Embryonic facial prominence (tissue), 1 donor: ENCODE results near the gene PKP4.

Experiments used
- DNase-seq: peaks from one replicate; pipeline ENCODE4 v3.0.0-alpha.2; 2016; ENCODE audit errors: extremely low spot score

PKP4 gene

DNA sequence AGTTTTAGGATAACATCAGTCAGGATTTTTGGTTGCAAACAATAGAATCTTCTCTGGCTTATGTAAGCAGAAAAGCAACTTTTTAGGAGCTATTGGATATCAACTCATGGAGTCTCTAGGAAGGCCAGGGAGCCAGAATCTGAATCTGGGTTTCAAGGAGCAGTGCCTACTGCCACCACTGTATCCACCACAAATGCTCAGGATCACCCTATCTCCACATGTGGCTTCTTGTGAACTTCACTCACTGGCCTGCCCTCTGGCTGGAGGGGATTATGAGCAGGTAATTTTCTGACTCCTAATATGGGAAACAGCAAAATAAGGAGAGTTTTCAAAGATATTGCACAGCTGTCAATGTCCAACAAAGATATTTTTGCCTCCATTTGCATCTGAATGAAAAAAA is 142.9 kb downstream of the PKP4 start:
- DNase-seq: no peak

DNA sequence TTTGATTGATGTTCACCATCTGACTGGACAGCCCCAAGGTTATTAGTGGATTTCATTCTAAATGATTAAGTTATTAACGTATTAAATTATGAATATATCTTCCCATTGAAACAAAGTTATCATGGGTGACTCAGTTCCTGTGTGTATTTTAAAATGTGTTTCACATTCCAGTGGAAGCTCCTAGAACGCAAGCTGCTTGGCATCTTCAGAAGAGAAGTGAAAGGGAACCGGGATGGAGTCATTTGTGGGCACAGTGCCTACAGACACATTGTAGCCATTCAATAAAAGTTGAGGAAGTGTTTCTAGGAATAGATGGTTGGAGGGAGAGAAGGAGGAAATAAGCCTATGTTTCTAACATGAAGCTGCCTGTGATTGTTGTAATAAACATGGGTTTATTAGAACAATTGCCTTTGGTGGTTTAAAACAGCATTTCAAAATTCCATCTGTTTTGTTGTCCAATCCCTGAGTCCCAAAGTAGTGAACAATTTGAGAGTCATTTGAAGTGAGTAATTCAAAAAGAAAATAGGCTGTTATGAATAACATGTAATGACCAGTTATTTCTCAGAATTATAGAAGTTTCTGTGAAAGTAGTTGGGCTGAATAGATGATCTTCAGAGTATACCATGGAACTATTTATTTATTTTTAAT is 143.5 kb downstream of the PKP4 start:
- no peak for DNase-seq

DNA sequence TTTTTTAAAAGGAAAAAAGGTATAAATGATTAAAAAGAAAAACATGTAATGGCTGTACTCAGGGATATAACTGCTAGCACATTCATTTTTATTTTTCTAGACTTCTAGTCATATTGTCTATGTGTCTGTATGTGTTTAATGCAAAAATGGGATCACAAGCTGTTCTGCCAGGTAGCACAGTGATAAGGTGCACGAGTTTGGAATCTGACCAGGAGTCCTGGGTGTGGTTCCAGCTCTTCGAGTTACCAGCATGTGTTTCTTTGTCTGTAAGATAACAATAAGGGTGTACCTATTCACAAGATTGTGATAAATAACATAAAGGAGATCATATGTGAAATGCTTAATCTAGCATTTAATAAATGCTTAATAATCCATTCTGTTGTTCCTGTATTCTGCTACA is 145.3 kb downstream of the PKP4 start:
- DNase-seq: no peak

DNA sequence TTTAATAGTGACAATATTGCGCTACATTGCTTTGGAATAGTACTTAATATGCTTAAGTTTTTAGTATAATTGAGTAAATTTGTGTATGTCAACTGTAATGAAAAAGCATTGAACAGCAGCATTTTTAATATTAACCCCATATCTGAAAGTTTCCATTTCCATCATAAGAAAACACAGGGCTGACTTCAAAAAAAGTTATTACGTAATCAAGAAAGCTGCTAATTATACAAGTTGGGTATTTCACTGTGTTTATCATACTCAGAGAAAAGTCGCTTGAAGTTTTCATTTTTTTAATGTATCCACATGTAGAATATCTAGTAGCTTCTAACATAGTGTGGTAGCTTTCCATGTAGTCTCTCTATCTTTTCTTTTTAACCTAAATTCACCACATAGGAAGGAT is 146.5 kb downstream of the PKP4 start:
- DNase-seq: no peak

- DNase-seq: no peak
Observed at GRCh38 chr2:158603986-158604385, 147.2 kb downstream of the PKP4 start.

GRCh38 chr2:158610059-158610458 is 153.3 kb downstream of the PKP4 start:
- DNase-seq: no peak

DNA sequence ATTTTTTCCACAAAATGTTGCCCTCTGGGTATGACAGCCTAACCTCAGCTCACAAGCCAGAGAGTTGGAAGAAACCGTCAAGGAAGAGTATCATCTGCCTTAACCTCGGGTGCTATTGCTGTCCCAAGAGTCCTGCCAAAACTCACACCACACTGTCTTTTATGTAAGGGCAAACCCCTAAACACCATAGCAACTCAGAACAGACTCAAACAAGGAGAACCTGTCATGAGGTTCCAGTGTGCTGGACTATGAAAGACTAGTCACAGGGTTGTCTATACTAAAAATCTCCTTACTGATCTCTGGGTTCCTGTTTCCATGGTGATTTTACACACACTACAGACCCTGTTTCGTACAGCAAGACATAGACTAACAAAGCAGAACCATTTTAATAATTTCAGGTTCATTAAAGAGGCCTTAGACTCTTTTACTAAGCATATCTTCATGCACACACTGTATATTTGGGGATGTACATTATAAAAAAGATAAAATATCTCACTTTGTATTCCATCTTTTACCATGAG is 159.8 kb downstream of the PKP4 start:
- DNase-seq: no peak

DNA sequence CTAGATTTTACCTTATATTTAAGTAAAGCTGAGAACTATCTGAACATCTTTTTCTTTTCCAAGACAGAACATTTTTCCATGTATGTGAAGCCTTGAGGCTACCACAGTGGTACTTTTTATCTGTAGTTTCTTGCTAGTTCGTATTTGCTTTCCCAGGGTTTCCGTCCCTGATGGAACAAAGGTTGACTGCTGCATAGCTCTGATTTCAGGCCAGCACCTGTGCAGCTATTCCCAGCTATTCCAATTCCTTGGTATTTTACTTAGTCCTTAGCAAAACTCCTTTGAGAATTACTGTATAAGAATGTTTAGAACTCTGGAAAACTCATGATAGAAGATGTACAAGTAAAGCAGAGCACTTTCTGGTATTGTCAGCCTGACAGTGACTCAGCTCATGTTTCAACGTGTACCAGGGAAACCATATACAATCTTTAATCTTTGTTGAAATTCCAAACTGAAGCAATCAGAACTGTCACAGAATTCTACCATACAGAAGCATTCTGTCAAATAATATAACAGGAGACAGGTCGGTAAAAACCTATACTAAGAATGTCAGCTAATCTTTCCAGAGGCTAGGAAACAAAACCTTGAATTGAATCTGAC is 162.2 kb downstream of the PKP4 start:
- no peak for DNase-seq

DNA sequence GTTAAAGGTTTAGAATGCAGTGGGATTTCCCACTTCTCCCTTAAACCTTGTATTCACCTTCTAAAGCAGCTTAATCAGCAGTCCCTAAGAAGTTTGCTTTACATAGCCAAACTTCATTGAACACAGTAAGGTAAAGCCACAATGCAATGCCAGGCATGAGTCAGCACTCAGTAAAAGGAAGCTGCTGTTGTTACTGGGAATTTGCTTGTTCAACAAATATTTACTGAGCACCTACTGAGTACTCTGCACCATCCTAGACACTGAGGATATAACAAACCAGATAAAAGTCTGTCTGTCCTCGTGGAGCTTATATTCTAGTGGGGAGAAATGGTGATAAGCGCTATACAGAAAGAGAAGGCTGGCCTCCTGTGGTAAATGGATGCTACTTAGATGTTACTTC is 162.7 kb downstream of the PKP4 start:
- DNase-seq: no peak

DNA sequence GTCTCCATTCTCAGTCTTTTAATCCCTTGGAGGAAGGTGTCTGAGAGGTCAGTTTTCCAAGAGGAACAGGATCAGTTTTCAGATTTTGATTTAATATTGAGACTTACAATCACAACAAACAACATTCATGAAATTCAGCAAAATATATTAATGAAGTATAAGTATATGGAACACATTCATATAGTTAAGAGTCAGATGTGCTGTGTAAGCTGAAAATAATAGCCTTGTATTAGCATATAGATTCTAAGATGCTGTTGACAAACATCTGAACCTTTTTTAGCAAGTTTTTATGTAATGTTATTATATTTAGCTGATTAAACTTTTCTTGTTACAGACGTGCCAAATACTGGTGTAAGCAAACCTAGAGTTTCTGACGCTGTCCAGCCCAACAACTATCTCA is 163.9 kb downstream of the PKP4 start:
- no peak for DNase-seq

DNA sequence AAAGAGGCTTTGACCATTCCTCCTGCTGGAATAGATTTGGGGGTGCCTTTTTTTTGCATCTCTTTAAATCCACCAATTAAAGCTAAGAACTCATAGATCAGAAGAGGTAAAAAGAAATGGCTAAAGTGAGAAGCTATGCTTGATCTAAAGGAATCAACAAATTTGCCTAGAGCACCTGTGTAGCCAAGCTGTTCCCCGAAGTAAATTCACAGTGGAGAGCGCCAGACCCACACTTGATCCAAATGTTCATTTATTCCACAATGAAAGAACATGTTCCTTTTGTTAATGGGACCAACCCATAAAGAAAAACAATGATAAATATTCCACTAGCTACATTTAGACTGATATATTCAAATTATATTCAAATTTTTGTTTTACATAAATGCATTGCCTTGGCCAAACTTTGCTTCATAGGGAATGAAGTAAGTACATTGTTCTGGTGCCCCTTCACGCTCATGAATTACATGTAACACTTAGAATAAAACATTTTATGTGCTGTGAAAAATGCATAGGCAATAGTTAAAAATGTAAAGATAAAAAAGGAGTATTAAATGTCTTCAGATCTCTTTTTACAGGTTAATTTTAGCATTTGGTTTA is 167.4 kb downstream of the PKP4 start:
- no peak for DNase-seq

- no peak for DNase-seq
Observed at GRCh38 chr2:158624961-158625360, 168.2 kb downstream of the PKP4 start.

GRCh38 chr2:158629116-158629515 is 172.4 kb downstream of the PKP4 start:
- no peak for DNase-seq

DNA sequence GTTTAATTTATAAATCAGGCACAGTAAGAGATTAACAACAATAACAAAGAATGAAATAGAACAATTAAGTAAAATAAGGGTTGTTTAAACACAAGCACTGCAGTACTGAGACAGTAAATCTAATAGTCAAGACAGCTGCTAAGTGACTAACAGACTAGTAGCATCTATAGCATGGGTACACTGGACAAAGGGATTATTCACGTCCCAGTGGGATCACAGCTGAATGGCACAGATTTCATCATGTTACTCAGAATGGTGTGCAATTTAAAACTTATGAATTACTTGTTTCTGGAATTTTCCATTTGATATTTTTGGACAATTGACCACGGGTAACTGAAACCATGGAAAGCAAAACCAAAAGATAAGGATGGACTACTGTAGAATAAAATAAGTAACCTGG is 176.5 kb downstream of the PKP4 start:
- DNase-seq: no peak

DNA sequence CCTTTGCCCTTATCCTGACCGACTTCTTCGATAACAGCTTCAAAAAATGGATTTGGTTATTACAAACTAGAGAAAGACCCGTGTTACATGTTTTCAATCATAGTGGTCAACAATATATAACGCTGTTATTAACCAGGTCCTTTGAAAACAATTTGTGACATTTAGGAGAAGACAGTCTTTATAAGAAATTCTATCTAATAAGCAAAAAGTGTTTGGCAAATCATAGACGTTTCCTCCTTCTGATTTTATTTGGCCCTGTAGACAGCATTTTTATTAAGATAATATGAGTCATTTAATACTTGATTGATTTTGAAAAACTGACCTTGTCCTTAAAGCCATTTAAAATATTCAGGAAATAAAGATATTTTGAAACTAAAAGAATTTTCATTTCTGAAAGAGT is 177.9 kb downstream of the PKP4 start:
- DNase-seq: no peak

GRCh38 chr2:158635961-158636601 is 179.3 kb downstream of the PKP4 start:
- DNase-seq: no peak

GRCh38 chr2:158637357-158637756 is 180.6 kb downstream of the PKP4 start:
- no peak for DNase-seq

GRCh38 chr2:158644139-158644538 is 187.4 kb downstream of the PKP4 start:
- no peak for DNase-seq

DNA sequence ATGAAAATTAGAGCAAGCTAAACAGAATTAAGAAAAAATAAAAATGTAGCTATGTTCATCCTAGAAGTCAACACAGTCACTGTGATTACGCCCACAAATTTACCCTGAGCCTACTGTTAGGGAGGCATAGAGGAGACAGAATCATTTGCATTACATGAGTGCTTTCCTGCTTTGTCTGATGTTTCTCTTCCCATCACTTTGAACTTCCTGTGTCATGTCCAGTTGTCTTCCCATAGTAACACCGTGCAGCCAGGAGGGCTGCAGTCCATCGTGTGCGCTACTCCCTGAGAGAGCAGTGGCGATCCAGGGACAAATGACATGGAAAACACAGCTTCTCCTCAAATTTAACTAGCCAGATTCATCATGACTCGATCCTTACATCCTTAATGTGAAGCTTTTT is 188.5 kb downstream of the PKP4 start:
- no peak for DNase-seq

DNA sequence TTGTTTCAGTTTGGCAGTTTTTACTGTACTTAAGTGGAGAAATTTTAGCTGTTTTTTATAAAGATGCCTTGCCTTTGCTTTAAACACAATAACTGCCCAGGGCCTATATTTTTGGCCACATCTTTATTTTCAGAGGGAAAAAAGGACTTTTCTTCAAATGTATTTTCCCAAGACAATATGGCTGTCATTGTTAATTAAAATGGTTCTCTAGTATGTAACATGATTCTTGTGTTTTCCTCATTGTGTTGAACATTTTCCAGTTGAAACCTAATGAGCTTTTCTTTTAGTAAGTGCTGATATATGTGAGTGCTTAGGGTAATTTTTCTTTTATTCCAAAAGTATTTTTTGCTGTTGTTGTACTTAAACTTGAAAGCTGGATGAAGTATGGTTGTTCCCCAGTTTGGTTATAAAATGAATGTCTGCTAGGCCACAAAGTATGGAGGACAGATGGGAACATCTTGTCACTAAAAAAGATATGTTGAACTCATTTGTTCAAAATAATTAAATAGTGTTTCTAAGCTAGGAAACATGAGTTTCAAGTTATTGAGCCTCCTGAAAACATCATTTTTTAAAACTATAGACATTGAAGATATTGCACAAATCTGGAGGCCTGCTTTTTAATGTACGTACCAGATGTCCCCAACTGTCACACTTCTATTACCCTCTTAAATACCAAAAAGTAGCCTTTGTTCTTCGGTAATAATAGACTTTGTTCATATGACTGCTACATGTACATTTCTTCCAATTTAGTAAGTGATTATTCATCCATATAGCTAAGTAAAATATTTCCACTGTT is 190.9 kb downstream of the PKP4 start:
- DNase-seq: no peak

DNA sequence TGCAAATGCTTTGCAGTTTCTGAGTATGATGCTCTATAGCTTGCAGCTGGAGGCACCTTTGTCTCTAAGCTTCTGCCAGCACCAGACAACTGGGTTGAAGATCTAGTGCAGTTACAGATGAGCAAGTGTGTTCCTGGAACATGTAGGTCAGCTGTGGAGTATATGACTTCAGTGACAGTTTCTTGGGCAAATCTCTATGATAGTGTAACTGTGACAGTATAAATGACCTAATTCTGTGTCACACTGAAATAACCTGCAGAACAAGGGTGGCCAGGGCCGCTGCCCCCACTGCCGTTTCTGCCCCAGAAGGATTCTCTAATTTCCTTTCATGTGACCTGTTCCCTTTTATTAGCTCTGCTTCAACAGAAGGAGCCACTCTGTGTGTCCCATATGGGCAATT is 193.1 kb downstream of the PKP4 start:
- no peak for DNase-seq
